Endothelial cell of umbilical vein (primary cell): ENCODE measurements around the gene CCNT1. TPM values are rescaled to one million over a fixed set of nuclear protein-coding genes. Genes with fewer than 3 reads are reported as not detected.

ENCODE experiments used
- BruUV-seq: library from RNA; stranded (reverse); fragments of 400-500 nt; replicated peaks from 2 replicates; lab custom pipeline; 2021; lab: Mats Ljungman, UMichigan
- CTCF ChIA-PET: fragments of 300-600, 350-600 bp; sonication (Branson Sonifier 250); formaldehyde crosslinking; loops from one replicate; lab custom pipeline; 2021; ENCODE audit warnings: antibody characterized with exemption, inconsistent platforms; lab: Charles Lee
- POLR2A ChIA-PET: fragments of 300-600, 350-600 bp; sonication (Branson Sonifier 250); formaldehyde crosslinking; loops from one replicate; lab custom pipeline; 2021; ENCODE audit warnings: antibody characterized with exemption, inconsistent platforms; lab: Charles Lee
- DNase-seq: peaks from one replicate; pipeline ENCODE4 v3.0.0-alpha.2; 2011; ENCODE audit warnings: low read depth, low spot score
- FAIRE-seq: peaks from 2 replicates; lab custom pipeline; 2011; peaks lifted over from hg19 to GRCh38; lab: Jason Lieb, UNC
- H2AFZ ChIP-seq: 2 replicates; pipeline ENCODE4 v1.6.0; 2012; ENCODE audit warnings: low read depth, low read length, control low read depth, inconsistent platforms
- H3K27ac ChIP-seq: 2 replicates; pipeline ENCODE4 v1.5.1; 2011; ENCODE audit warnings: low read depth, mild to moderate bottlenecking, control low read depth, low read length, moderate library complexity; ENCODE audit not compliant: insufficient read depth
- H3K27me3 ChIP-seq, 2 experiments: 2 replicates each; pipeline versions ENCODE4 v1.6.0 to v1.6.1; 2011; ENCODE audit warnings: low read length in 2 of 2, mixed read lengths in 1 of 2; ENCODE audit not compliant: control insufficient read depth in 2 of 2, insufficient read depth in 2 of 2
- H3K36me3 ChIP-seq, 2 experiments: 2 replicates in 1 of 2; 3 replicates in 1 of 2; pipeline ENCODE4 v1.5.1; 2011; ENCODE audit warnings: low read length in 2 of 2, mild to moderate bottlenecking in 1 of 2, moderate library complexity in 1 of 2; ENCODE audit not compliant: control insufficient read depth in 2 of 2, insufficient read depth in 2 of 2; ENCODE audit errors: extremely low read depth in 1 of 2
- H3K4me1 ChIP-seq: 3 replicates; pipeline ENCODE4 v1.5.1; 2011; ENCODE audit warnings: mild to moderate bottlenecking, low read length; ENCODE audit not compliant: control insufficient read depth, insufficient read depth; ENCODE audit errors: extremely low read depth
- H3K4me2 ChIP-seq: 2 replicates; pipeline ENCODE4 v1.6.1; 2011; ENCODE audit warnings: low read length, control low read depth, mixed read lengths; ENCODE audit not compliant: insufficient read depth
- H3K4me3 ChIP-seq, 3 experiments: fragments of 200-600 bp in 1 of 3; sonication (generic), shearing (Covaris generic) in 1 of 3; replicated peaks in 1 of 3; 2 replicates each; pipeline ENCODE4 v1.5.1; 2011 to 2016; ENCODE audit warnings: control low read depth in 3 of 3, low read length in 3 of 3, mild to moderate bottlenecking in 2 of 3, inconsistent platforms in 1 of 3, low read depth in 1 of 3, moderate library complexity in 1 of 3; ENCODE audit not compliant: insufficient read depth in 1 of 3
- H3K79me2 ChIP-seq: 2 replicates; pipeline ENCODE4 v1.6.0; 2012; ENCODE audit warnings: low read length, inconsistent platforms; ENCODE audit not compliant: control insufficient read depth, insufficient read depth
- H3K9ac ChIP-seq: replicated peaks from 2 replicates; pipeline ENCODE3; 2011; ENCODE audit warnings: low read length, control low read depth; ENCODE audit not compliant: insufficient read depth; ENCODE audit errors: extremely low read depth
- H3K9me1 ChIP-seq: replicated peaks from 3 replicates; pipeline ENCODE4 v1.6.0; 2011; ENCODE audit warnings: mild to moderate bottlenecking, low read length; ENCODE audit not compliant: control insufficient read depth, insufficient read depth; ENCODE audit errors: extremely low read depth
- H3K9me3 ChIP-seq: replicated peaks from 2 replicates; pipeline ENCODE4 v1.5.1; 2012; ENCODE audit warnings: low read length, inconsistent platforms; ENCODE audit not compliant: control insufficient read depth, insufficient read depth
- H4K20me1 ChIP-seq: replicated peaks from 2 replicates; pipeline ENCODE3; 2011; ENCODE audit warnings: mild to moderate bottlenecking, low read length; ENCODE audit not compliant: control insufficient read depth, insufficient read depth; ENCODE audit errors: extremely low read depth
- CTCF ChIP-seq, 2 donors: IDR thresholded peaks; 1 replicate in 1 of 2; 2 replicates in 1 of 2; pipeline ENCODE4 v1.5.1; 2011; ENCODE audit warnings: low read length in 2 of 2, mild to moderate bottlenecking in 2 of 2, moderate library complexity in 2 of 2, control low read depth in 1 of 2, inconsistent platforms in 1 of 2, low read depth in 1 of 2; ENCODE audit not compliant: insufficient read depth in 1 of 2; ENCODE audit errors: extremely low read depth in 1 of 2
- EZH2 ChIP-seq: IDR thresholded peaks from 2 replicates; pipeline ENCODE4 v1.6.1; 2012; ENCODE audit warnings: borderline replicate concordance, low read depth, mild to moderate bottlenecking, moderate library complexity, low read length, inconsistent platforms; ENCODE audit not compliant: severe bottlenecking
- FOS ChIP-seq: IDR thresholded peaks from 2 replicates; pipeline ENCODE4 v1.6.1; 2011; ENCODE audit warnings: mild to moderate bottlenecking, low read length, moderate library complexity, borderline replicate concordance; ENCODE audit not compliant: insufficient read depth
- GATA2 ChIP-seq: IDR thresholded peaks from 2 replicates; pipeline ENCODE4 v1.7.0; 2011; ENCODE audit warnings: low read depth, mild to moderate bottlenecking, moderate library complexity, mixed read lengths, low read length; ENCODE audit not compliant: insufficient read length, insufficient read depth
- JUN ChIP-seq: IDR thresholded peaks from 2 replicates; pipeline ENCODE4 v1.6.1; 2011; ENCODE audit warnings: borderline replicate concordance, low read depth; ENCODE audit not compliant: insufficient read length, insufficient read depth
- MAX ChIP-seq: IDR thresholded peaks from 2 replicates; pipeline ENCODE4 v1.6.1; 2011; ENCODE audit not compliant: insufficient read depth, insufficient read length
- MYC ChIP-seq: IDR thresholded peaks from one replicate; pipeline ENCODE4 v1.6.1; 2011; ENCODE audit warnings: mild to moderate bottlenecking, low read depth, low read length
- POLR2A ChIP-seq: IDR thresholded peaks from 2 replicates; pipeline ENCODE4 v1.6.1; 2012; ENCODE audit warnings: low read depth, mild to moderate bottlenecking, control low read depth, low read length
- POLR2AphosphoS5 ChIP-seq: IDR thresholded peaks from 2 replicates; pipeline ENCODE4 v1.6.1; 2012; ENCODE audit warnings: low read depth, mild to moderate bottlenecking, control low read depth, low read length, moderate library complexity; ENCODE audit not compliant: insufficient read depth
- dilution Hi-C: fragments of 300-500 bp; cut with MboI; formaldehyde crosslinking; loops from one replicate; pipeline ENCODE4 v1.15.0; 2019; ENCODE audit warnings: low sequenced_read_pairs; ENCODE audit not compliant: extremely low pct_ligation_motif_present
- intact Hi-C: fragments of 100-400 bp; cut with micrococcal nuclease; formaldehyde crosslinking; loops from one replicate; pipeline ENCODE4 v1.10.0; 2022
- polyA plus RNA-seq, 4 experiments: library from polyadenylated mRNA; depleted of rRNA in 3 of 4; stranded (reverse) in 3 of 4; unstranded in 1 of 4; fragments of >200 nt; gene quantifications; 2 replicates each; pipeline versions ENCODE4 v1.2.1 to v1.2.3, GENCODE V29; 2011 to 2012; ENCODE audit warnings: missing spikeins in 1 of 4
- total RNA-seq: library from RNA; stranded (reverse); gene quantifications from 2 replicates; pipeline ENCODE4 v1.2.3, GENCODE V29; 2021

The CCNT1 gene
- total and polyA plus RNA-seq, 2 donors (not counting 3 experiments of a cell fraction or from before 2014, with no cell fraction given) = 10.6 to 33.0 TPM

GRCh38 chr12:48694038-48694437 lies 22.5 kb downstream of the CCNT1 start:
- FAIRE-seq = no peak
- peaks cover 20 to 21% of the 10 kb centered on the region in 2 experiments for H3K36me3 ChIP-seq

GRCh38 chr12:48693572-48693971 lies 22.9 kb downstream of the CCNT1 start:
- no TSS peak for BruUV-seq
- FAIRE-seq (no peak), DNase-seq (no peak)
- no peak for TF ChIP-seq POLR2A
- TF ChIP-seq POLR2AphosphoS5 = no peak
- no peak for TF ChIP-seq MAX
- no peak for TF ChIP-seq MYC
- TF ChIP-seq CTCF (IDR thresholded peaks at IDR 0.05; ENCODE audit: extremely low read depth in 1 of 2, insufficient read depth in 1 of 2, low read depth in 1 of 2, low read length in 2 of 2) = no peak
- no peak for TF ChIP-seq EZH2
- no peak for TF ChIP-seq FOS
- no peak for TF ChIP-seq JUN
- no peak for TF ChIP-seq GATA2
- Histone ChIP-seq H3K9ac (no peak overlapping the region), H3K27me3 (no peaks in the 10 kb centered on the region), H3K27ac (no peak overlapping the region), H3K79me2 (peaks cover 14% of the 10 kb centered on the region), H4K20me1 (peaks cover 8% of the 10 kb centered on the region), H2AFZ (no peak overlapping the region), H3K4me3 (no peak overlapping the region), H3K9me1 (no peaks in the 10 kb centered on the region), H3K4me1 (no peaks in the 10 kb centered on the region), H3K4me2 (no peak overlapping the region), H3K36me3 (peaks cover 20 to 21% of the 10 kb centered on the region in 2 experiments), H3K9me3 (no peaks in the 10 kb centered on the region)
- CTCF ChIA-PET = no interaction called here
- dilution Hi-C loops (no loop called here), intact Hi-C loops (no loop called here)
- POLR2A ChIA-PET = interaction anchor here (1.3 kb wide), 1 partner anchor 11 kb away, joined by 3 read pairs; the partner anchor contains the start of gene KANSL2

More at GRCh38 chr12:48694038-48694437, 22.5 kb downstream of the CCNT1 start:
- dilution Hi-C loops (no loop called here), intact Hi-C loops (no loop called here)
- Histone ChIP-seq H3K27me3 (no peaks in the 10 kb centered on the region), H3K9me3 (no peaks in the 10 kb centered on the region), H3K4me2 (no peak overlapping the region), H3K9ac (no peak overlapping the region), H4K20me1 (peaks cover 8% of the 10 kb centered on the region), H2AFZ (no peak overlapping the region), H3K27ac (no peak overlapping the region), H3K9me1 (no peaks in the 10 kb centered on the region), H3K79me2 (peaks cover 14% of the 10 kb centered on the region), H3K4me3 (no peak overlapping the region), H3K4me1 (no peaks in the 10 kb centered on the region)
- ChIA-PET POLR2A (interaction anchor here (1.3 kb wide), 1 partner anchor 12 kb away, joined by 3 read pairs; the partner anchor contains the start of gene KANSL2), CTCF (no interaction called here)
- TF ChIP-seq POLR2A = no peak
- TF ChIP-seq MYC = no peak
- TF ChIP-seq EZH2 = no peak
- TF ChIP-seq MAX = no peak
- no TSS peak for BruUV-seq
- no peak for DNase-seq
